ENCODE results near the gene PITX2. TPM values are rescaled to one million over a fixed set of nuclear protein-coding genes. Genes with fewer than 3 reads are reported as not detected.

PITX2 gene
- total RNA-seq: 11.4 and 18.1 TPM in 2 replicates

GRCh38 chr4:110622841-110623717, at the start of gene PITX2:
Gene PITX2, minus strand, starts transcription at chr4:110623077. Its CDS starts 617 bp downstream, at chr4:110622460.

Other genes starting within 250 kb of the PITX2 start
- gene ENPEP, start 146.9 kb downstream of the PITX2 start, total RNA-seq: 0.12 and 1.1 TPM in 2 replicates

Measured in hair follicle dermal papilla cell (primary cell).